ENCODE data around the gene GLIS1.

- no peak for TF ChIP-seq POLR2AphosphoS5 (IDR thresholded peaks at IDR 0.05; ENCODE audit: borderline replicate concordance, low read depth, low read length)
- TF ChIP-seq EZH2 (IDR thresholded peaks at IDR 0.05): no peak
- no peak for TF ChIP-seq FOXP2 (optimal IDR thresholded peaks at IDR 0.05; ENCODE audit: control extremely low read depth, extremely low read length, insufficient read depth)
Measured at GRCh38 chr1:53616927-53617326, 122.0 kb downstream of the GLIS1 start.

Data from SK-N-MC (cell line).